Measurements from ENCODE around the gene AUTS2. TPM values are rescaled to one million over a fixed set of nuclear protein-coding genes. Genes with fewer than 3 reads are reported as not detected.

The AUTS2 gene
- total and polyA plus RNA-seq, 7 experiments from 2014 or later, result 0.40 to 31.7 (median 4.2) TPM

DNA sequence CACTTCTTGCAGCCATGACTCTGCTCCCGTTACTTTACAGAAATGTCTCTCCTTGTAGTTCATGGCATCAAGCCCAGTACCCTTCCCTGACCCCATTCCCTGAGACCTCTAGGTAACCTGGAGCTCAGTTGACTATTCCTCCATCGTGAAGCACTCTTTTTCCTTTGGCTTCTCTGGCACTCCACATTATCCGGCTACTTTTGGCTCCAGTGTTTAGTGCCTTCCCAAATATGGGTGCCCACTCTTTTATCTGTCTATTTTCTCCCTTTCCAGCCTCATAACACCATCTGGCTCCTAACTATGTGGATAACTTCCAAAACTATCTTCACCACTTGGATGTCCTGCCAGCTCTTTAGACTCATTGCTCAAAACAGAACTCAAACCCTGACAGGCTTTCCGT, 788.9 kb downstream of the AUTS2 start:
- Mint-ChIP-seq H3K4me3 (no peak overlapping the region), H3K27me3 (peaks cover 0 to 8% (median 0%) of the 10 kb centered on the region in 5 donors), H3K4me1 (no peaks in the 10 kb centered on the region), H3K36me3 (no peaks in the 10 kb centered on the region), H3K9me3 (peaks cover 0 to 5% (median 0%) of the 10 kb centered on the region in 11 donors), H3K27ac (no peak overlapping the region)
- no peak overlapping the region for H3K4me3 ChIP-seq (ENCODE audit: low read length)
- ATAC-seq (no peak), DNase-seq (no peak)
- no peak overlapping the region for H3K27ac ChIP-seq (ENCODE audit: low read depth, low read length)
- no peaks in the 10 kb centered on the region for H3K27me3 ChIP-seq (ENCODE audit: control insufficient read depth in 2 of 2, insufficient read depth in 2 of 2, low read length in 2 of 2)
- no peaks in the 10 kb centered on the region for H3K9me3 ChIP-seq (ENCODE audit: control insufficient read depth in 2 of 3, low read length in 3 of 3)
- CTCF ChIA-PET, result interaction anchor here (0.6 kb wide), 1 partner anchor 549 kb away, joined by 4 read pairs; no protein-coding TSS in a partner anchor
- intact Hi-C loops (cut with micrococcal nuclease), result no loop called here
- POLR2A ChIA-PET, result no interaction called here
- H3K4me1 ChIP-seq (ENCODE audit: control insufficient read depth in 2 of 2, insufficient read depth in 2 of 2, low read length in 2 of 2), result no peaks in the 10 kb centered on the region
- H3K36me3 ChIP-seq (ENCODE audit: control insufficient read depth in 2 of 3, insufficient read depth in 3 of 3, low read length in 3 of 3), result no peaks in the 10 kb centered on the region

GRCh38 chr7:70389531-70390151, 791.4 kb downstream of the AUTS2 start:
- H3K27me3 Mint-ChIP-seq, result no peaks in the 10 kb centered on the region
- intact Hi-C loops (cut with micrococcal nuclease), result no loop called here
- no peaks in the 10 kb centered on the region for H3K4me1 Mint-ChIP-seq
- H3K9me3 Mint-ChIP-seq, result peaks cover 0 to 3% (median 0%) of the 10 kb centered on the region in 11 donors
- no peaks in the 10 kb centered on the region for H3K36me3 Mint-ChIP-seq
- H3K4me3 Mint-ChIP-seq, result no peak overlapping the region
- Histone ChIP-seq H3K27ac (ENCODE audit: low read depth, low read length) (no peak overlapping the region), H3K4me3 (ENCODE audit: low read length) (no peak overlapping the region), H3K27me3 (ENCODE audit: control insufficient read depth in 2 of 2, insufficient read depth in 2 of 2, low read length in 2 of 2) (no peaks in the 10 kb centered on the region), H3K36me3 (ENCODE audit: control insufficient read depth in 2 of 3, insufficient read depth in 3 of 3, low read length in 3 of 3) (no peaks in the 10 kb centered on the region), H3K4me1 (ENCODE audit: control insufficient read depth in 2 of 2, insufficient read depth in 2 of 2, low read length in 2 of 2) (no peaks in the 10 kb centered on the region), H3K9me3 (ENCODE audit: control insufficient read depth in 2 of 3, low read length in 3 of 3) (no peaks in the 10 kb centered on the region)
- DNase-seq (no peak), ATAC-seq (no peak)
- no peak overlapping the region for H3K27ac Mint-ChIP-seq
- POLR2A ChIA-PET, result no interaction called here
- CTCF ChIA-PET, result no interaction called here

DNA sequence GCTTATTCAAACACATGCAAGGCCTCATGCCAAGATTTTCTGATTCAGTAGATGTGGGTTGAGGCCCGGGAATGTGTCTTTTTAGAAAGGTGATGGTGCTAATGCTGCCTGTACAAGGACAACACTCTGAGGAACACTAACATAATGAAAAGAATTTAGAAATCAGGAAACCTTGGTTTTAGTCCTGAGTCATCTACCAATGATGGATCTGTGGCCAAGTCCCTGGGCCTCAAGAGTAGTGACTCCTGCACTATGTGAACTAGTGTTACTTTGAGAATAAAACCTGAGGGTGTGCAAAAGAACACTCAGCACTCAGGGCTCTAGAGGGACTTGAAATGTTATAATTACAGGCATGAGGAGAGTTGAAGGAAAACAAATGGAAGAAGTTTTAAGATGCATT, 792.0 kb downstream of the AUTS2 start:
- Mint-ChIP-seq H3K4me3 (no peak overlapping the region), H3K4me1 (no peaks in the 10 kb centered on the region), H3K27ac (no peak overlapping the region), H3K27me3 (no peaks in the 10 kb centered on the region), H3K9me3 (peaks cover 0 to 4% (median 0%) of the 10 kb centered on the region in 11 donors), H3K36me3 (no peaks in the 10 kb centered on the region)
- ATAC-seq, result no peak
- no peak overlapping the region for H3K27ac ChIP-seq (ENCODE audit: low read depth, low read length)
- H3K4me3 ChIP-seq (ENCODE audit: low read length), result no peak overlapping the region
- no peaks in the 10 kb centered on the region for H3K27me3 ChIP-seq (ENCODE audit: control insufficient read depth in 2 of 2, insufficient read depth in 2 of 2, low read length in 2 of 2)
- no peaks in the 10 kb centered on the region for H3K9me3 ChIP-seq (ENCODE audit: control insufficient read depth in 2 of 3, low read length in 3 of 3)
- intact Hi-C loops (cut with micrococcal nuclease), result no loop called here
- no peaks in the 10 kb centered on the region for H3K4me1 ChIP-seq (ENCODE audit: control insufficient read depth in 2 of 2, insufficient read depth in 2 of 2, low read length in 2 of 2)
- DNase-seq, result no peak
- no peaks in the 10 kb centered on the region for H3K36me3 ChIP-seq (ENCODE audit: control insufficient read depth in 2 of 3, insufficient read depth in 3 of 3, low read length in 3 of 3)
- POLR2A ChIA-PET, result no interaction called here
- CTCF ChIA-PET, result no interaction called here

GRCh38 chr7:70392256-70392876, 794.1 kb downstream of the AUTS2 start:
- no peaks in the 10 kb centered on the region for H3K27me3 ChIP-seq (ENCODE audit: control insufficient read depth in 2 of 2, insufficient read depth in 2 of 2, low read length in 2 of 2)
- DNase-seq, result no peak
- Mint-ChIP-seq H3K4me3 (no peak overlapping the region), H3K9me3 (peaks cover 0 to 4% (median 0%) of the 10 kb centered on the region in 11 donors), H3K36me3 (no peaks in the 10 kb centered on the region), H3K27ac (no peak overlapping the region), H3K4me1 (no peaks in the 10 kb centered on the region), H3K27me3 (no peaks in the 10 kb centered on the region)
- H3K27ac ChIP-seq (ENCODE audit: low read depth, low read length), result no peak overlapping the region
- H3K36me3 ChIP-seq (ENCODE audit: control insufficient read depth in 2 of 3, insufficient read depth in 3 of 3, low read length in 3 of 3), result no peaks in the 10 kb centered on the region
- ATAC-seq, result no peak
- no peaks in the 10 kb centered on the region for H3K9me3 ChIP-seq (ENCODE audit: control insufficient read depth in 2 of 3, low read length in 3 of 3)
- H3K4me1 ChIP-seq (ENCODE audit: control insufficient read depth in 2 of 2, insufficient read depth in 2 of 2, low read length in 2 of 2), result no peaks in the 10 kb centered on the region
- POLR2A ChIA-PET, result no interaction called here
- H3K4me3 ChIP-seq (ENCODE audit: low read length), result no peak overlapping the region
- CTCF ChIA-PET, result no interaction called here
- intact Hi-C loops (cut with micrococcal nuclease), result no loop called here

DNA sequence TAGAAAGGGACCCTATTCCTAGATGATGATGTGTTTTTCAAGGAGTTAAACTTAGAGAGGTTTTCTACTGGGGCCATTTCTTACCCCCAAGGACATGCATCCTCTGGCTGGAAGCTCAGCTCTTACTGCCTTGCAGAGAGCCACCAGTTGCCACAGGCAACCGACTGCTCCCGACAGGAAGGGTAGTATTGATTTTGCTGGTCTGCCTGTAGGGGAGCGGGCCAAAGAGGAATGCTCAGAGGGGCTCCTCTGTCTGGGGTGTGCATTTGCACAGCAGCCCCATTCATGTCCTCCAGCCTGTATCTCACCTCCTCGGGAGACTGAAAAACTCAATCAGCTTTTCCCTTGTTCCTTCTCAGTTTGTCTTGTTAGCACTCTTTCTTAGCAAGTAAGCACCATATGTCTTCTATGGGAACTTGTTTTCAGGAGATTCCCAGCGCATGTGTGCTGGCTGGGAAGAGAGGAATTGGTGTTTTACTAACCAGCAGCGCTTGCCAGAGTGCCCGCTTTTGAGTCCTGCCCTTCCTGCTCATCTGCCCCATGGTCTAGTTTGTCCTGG, 794.7 kb downstream of the AUTS2 start:
- Mint-ChIP-seq H3K27ac (no peak overlapping the region), H3K27me3 (no peaks in the 10 kb centered on the region), H3K36me3 (no peaks in the 10 kb centered on the region), H3K9me3 (peaks cover 0 to 4% (median 0%) of the 10 kb centered on the region in 11 donors), H3K4me3 (no peak overlapping the region), H3K4me1 (no peaks in the 10 kb centered on the region)
- no peak for DNase-seq
- no peak for ATAC-seq
- Histone ChIP-seq H3K4me1 (ENCODE audit: control insufficient read depth in 2 of 2, insufficient read depth in 2 of 2, low read length in 2 of 2) (no peaks in the 10 kb centered on the region), H3K4me3 (ENCODE audit: low read length) (no peak overlapping the region), H3K27ac (ENCODE audit: low read depth, low read length) (no peak overlapping the region), H3K36me3 (ENCODE audit: control insufficient read depth in 2 of 3, insufficient read depth in 3 of 3, low read length in 3 of 3) (no peaks in the 10 kb centered on the region), H3K27me3 (ENCODE audit: control insufficient read depth in 2 of 2, insufficient read depth in 2 of 2, low read length in 2 of 2) (no peaks in the 10 kb centered on the region), H3K9me3 (ENCODE audit: control insufficient read depth in 2 of 3, low read length in 3 of 3) (no peaks in the 10 kb centered on the region)
- intact Hi-C loops (cut with micrococcal nuclease), result no loop called here
- CTCF ChIA-PET, result no interaction called here
- POLR2A ChIA-PET, result no interaction called here

- H3K4me1 ChIP-seq (ENCODE audit: control insufficient read depth in 2 of 2, insufficient read depth in 2 of 2, low read length in 2 of 2), result no peaks in the 10 kb centered on the region
- ChIA-PET CTCF (no interaction called here), POLR2A (no interaction called here)
- H3K4me3 Mint-ChIP-seq, result no peak overlapping the region
- H3K4me3 ChIP-seq (ENCODE audit: low read length), result no peak overlapping the region
- ATAC-seq (no peak), DNase-seq (no peak)
- H3K36me3 ChIP-seq (ENCODE audit: control insufficient read depth in 2 of 3, insufficient read depth in 3 of 3, low read length in 3 of 3), result no peaks in the 10 kb centered on the region
- peaks cover 0 to 6% (median 0%) of the 10 kb centered on the region in 11 donors for H3K9me3 Mint-ChIP-seq
- no peaks in the 10 kb centered on the region for H3K36me3 Mint-ChIP-seq
- no peaks in the 10 kb centered on the region for H3K4me1 Mint-ChIP-seq
- H3K27ac Mint-ChIP-seq, result no peak overlapping the region
- no peaks in the 10 kb centered on the region for H3K27me3 Mint-ChIP-seq
- H3K9me3 ChIP-seq (ENCODE audit: control insufficient read depth in 2 of 3, low read length in 3 of 3), result no peaks in the 10 kb centered on the region
- H3K27me3 ChIP-seq (ENCODE audit: control insufficient read depth in 2 of 2, insufficient read depth in 2 of 2, low read length in 2 of 2), result no peaks in the 10 kb centered on the region
- H3K27ac ChIP-seq (ENCODE audit: low read depth, low read length), result no peak overlapping the region
- intact Hi-C loops (cut with micrococcal nuclease), result no loop called here
These were observed 795.7 kb downstream of the AUTS2 start for GRCh38 chr7:70393956-70394355.

DNA sequence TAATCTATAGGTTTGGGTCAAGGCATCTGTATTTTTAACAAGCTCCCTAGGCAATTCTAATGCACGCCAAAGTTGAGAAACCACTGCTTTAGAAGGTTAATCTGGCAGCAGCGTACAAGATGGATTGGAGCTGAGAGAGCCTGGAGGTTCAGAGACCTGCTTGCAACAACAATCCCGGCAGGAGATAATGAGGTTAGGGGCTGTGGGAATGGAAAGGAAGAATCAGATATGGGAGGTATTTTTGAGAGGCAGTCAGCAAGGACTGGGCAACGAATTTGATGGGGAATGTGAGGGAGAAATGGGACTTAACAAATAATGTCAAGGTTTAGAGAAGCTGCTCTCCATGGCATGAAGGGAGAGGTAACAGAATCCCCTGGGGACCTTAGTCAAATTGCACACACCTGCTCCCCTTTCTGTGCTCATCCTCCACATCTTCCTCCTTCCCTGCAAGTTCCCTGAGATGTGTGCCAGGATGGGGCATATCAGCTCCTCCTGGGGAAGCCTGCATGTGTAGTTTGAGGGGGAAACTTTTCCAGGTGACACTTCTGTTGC, 802.6 kb downstream of the AUTS2 start:
- no peaks in the 10 kb centered on the region for H3K36me3 Mint-ChIP-seq
- CTCF ChIA-PET, result no interaction called here

More for the DNA sequence above, 802.6 kb downstream of the AUTS2 start:
- H3K27ac ChIP-seq (ENCODE audit: low read depth, low read length), result no peak overlapping the region
- DNase-seq (no peak), ATAC-seq (no peak)
- H3K27me3 ChIP-seq (ENCODE audit: control insufficient read depth in 2 of 2, insufficient read depth in 2 of 2, low read length in 2 of 2), result no peaks in the 10 kb centered on the region
- no peak overlapping the region for H3K4me3 Mint-ChIP-seq
- no peaks in the 10 kb centered on the region for H3K4me1 Mint-ChIP-seq
- H3K9me3 Mint-ChIP-seq, result peaks cover 0 to 10% (median 0%) of the 10 kb centered on the region in 11 donors
- POLR2A ChIA-PET, result no interaction called here
- H3K27me3 Mint-ChIP-seq, result peaks cover 0 to 7% (median 0%) of the 10 kb centered on the region in 5 donors
- no peaks in the 10 kb centered on the region for H3K36me3 ChIP-seq (ENCODE audit: control insufficient read depth in 2 of 3, insufficient read depth in 3 of 3, low read length in 3 of 3)
- H3K4me3 ChIP-seq (ENCODE audit: low read length), result no peak overlapping the region
- intact Hi-C loops (cut with micrococcal nuclease), result no loop called here
- no peaks in the 10 kb centered on the region for H3K9me3 ChIP-seq (ENCODE audit: control insufficient read depth in 2 of 3, low read length in 3 of 3)
- no peak overlapping the region for H3K27ac Mint-ChIP-seq
- H3K4me1 ChIP-seq (ENCODE audit: control insufficient read depth in 2 of 2, insufficient read depth in 2 of 2, low read length in 2 of 2), result no peaks in the 10 kb centered on the region

Data from naive thymus-derived CD4-positive, alpha-beta T cell (primary cell).